Left ventricle myocardium inferior (tissue), 1 donor: ENCODE results near the gene PNLIP. TPM values are rescaled to one million over a fixed set of nuclear protein-coding genes. Genes with fewer than 3 reads are reported as not detected.

ENCODE experiments used
- DNase-seq: peaks from one replicate; pipeline ENCODE4 v3.0.0-alpha.2; 2020
- H3K27ac ChIP-seq: fragments of 200-600 bp; replicated peaks from 2 replicates; pipeline ENCODE4 v1.8.0; 2021
- H3K27me3 ChIP-seq: fragments of 200-600 bp; 2 replicates; pipeline ENCODE4 v1.8.0; 2021; ENCODE audit warnings: low read depth
- H3K36me3 ChIP-seq: fragments of 200-600 bp; 2 replicates; pipeline ENCODE4 v1.8.0; 2021
- H3K4me1 ChIP-seq: fragments of 200-600 bp; 2 replicates; pipeline ENCODE4 v1.8.0; 2021
- H3K4me3 ChIP-seq: fragments of 200-600 bp; 2 replicates; pipeline ENCODE4 v1.8.0; 2021; ENCODE audit warnings: mild to moderate bottlenecking, moderate library complexity
- H3K9me3 ChIP-seq: fragments of 200-600 bp; replicated peaks from 2 replicates; pipeline ENCODE4 v1.8.0; 2021
- CTCF ChIP-seq: fragments of 200-600 bp; IDR thresholded peaks from 2 replicates; pipeline ENCODE4 v1.8.0; 2021; ENCODE audit warnings: antibody characterized with exemption, mild to moderate bottlenecking, borderline replicate concordance
- intact Hi-C: fragments of 100-400 bp; cut with micrococcal nuclease; formaldehyde crosslinking; loops from one replicate; pipeline ENCODE4 v1.11.0; 2022
- total RNA-seq: library from RNA; stranded (reverse); fragmentation: NEBNext Ultra II Directional; extraction: Animal tissue kit (Norgen Biotek cat#: 25700); gene quantifications from one replicate; pipeline ENCODE4 v1.2.1, GENCODE V29; 2021
- donor health status: DM: no; HTN: yes; CAD: no; lungs with severe emphysema.

PNLIP gene
- total RNA-seq, 1 donor from 2014 or later: not detected

GRCh38 chr10:116608686-116609594, 63.2 kb downstream of the PNLIP start:
- TF ChIP-seq CTCF: no peak
- H3K4me3 ChIP-seq: peak overlapping the region; percentile 62

GRCh38 chr10:116610443-116611152, 64.9 kb downstream of the PNLIP start:
- Histone ChIP-seq H3K9me3 (peaks cover 6% of the 10 kb centered on the region), H3K4me3 (no peak overlapping the region), H3K27ac (no peak overlapping the region), H3K4me1 (peaks cover 6% of the 10 kb centered on the region), H3K36me3 (no peaks in the 10 kb centered on the region), H3K27me3 (peaks cover 38% of the 10 kb centered on the region)
- TF ChIP-seq CTCF: no peak
- intact Hi-C loops: no loop called here
- DNase-seq: no peak

More at GRCh38 chr10:116608686-116609594, 63.2 kb downstream of the PNLIP start:
- Histone ChIP-seq H3K27ac (no peak overlapping the region), H3K27me3 (peaks cover 33% of the 10 kb centered on the region), H3K9me3 (peaks cover 2% of the 10 kb centered on the region), H3K4me1 (peaks cover 6% of the 10 kb centered on the region), H3K36me3 (no peaks in the 10 kb centered on the region)
- intact Hi-C loops: no loop called here
- DNase-seq: no peak

- intact Hi-C loops: no loop called here
- H3K27ac ChIP-seq: no peak overlapping the region
- TF ChIP-seq CTCF: no peak
- DNase-seq: no peak
- H3K4me1 ChIP-seq: peaks cover 6% of the 10 kb centered on the region
- H3K9me3 ChIP-seq: peaks cover 6% of the 10 kb centered on the region
- H3K27me3 ChIP-seq: peaks cover 43% of the 10 kb centered on the region
- no peak overlapping the region for H3K4me3 ChIP-seq
- no peaks in the 10 kb centered on the region for H3K36me3 ChIP-seq
Observed at GRCh38 chr10:116611153-116611545, 65.4 kb downstream of the PNLIP start.

- no peak for TF ChIP-seq CTCF
- no peak for DNase-seq
- peaks cover 6% of the 10 kb centered on the region for H3K9me3 ChIP-seq
- H3K27ac ChIP-seq: no peak overlapping the region
- intact Hi-C loops: no loop called here
- no peak overlapping the region for H3K4me3 ChIP-seq
- peaks cover 53% of the 10 kb centered on the region for H3K27me3 ChIP-seq
- H3K36me3 ChIP-seq: no peaks in the 10 kb centered on the region
- peaks cover 6% of the 10 kb centered on the region for H3K4me1 ChIP-seq
Observed at GRCh38 chr10:116612107-116612769, 66.5 kb downstream of the PNLIP start.

GRCh38 chr10:116613471-116613870, 67.7 kb downstream of the PNLIP start:
- H3K27ac ChIP-seq: no peak overlapping the region
- intact Hi-C loops: no loop called here
- TF ChIP-seq CTCF: no peak
- peaks cover 6% of the 10 kb centered on the region for H3K4me1 ChIP-seq
- H3K4me3 ChIP-seq: no peak overlapping the region
- no peaks in the 10 kb centered on the region for H3K36me3 ChIP-seq
- DNase-seq: no peak
- H3K9me3 ChIP-seq: peaks cover 6% of the 10 kb centered on the region
- peaks cover 56% of the 10 kb centered on the region for H3K27me3 ChIP-seq
